Smooth muscle cell (in vitro differentiated cells): ENCODE measurements around the gene ZBTB20. TPM values are rescaled to one million over a fixed set of nuclear protein-coding genes. Genes with fewer than 3 reads are reported as not detected.

Experiments
- DNase-seq: peaks from one replicate; lab custom pipeline; 2025; ENCODE audit not compliant: unreplicated experiment; lab: John Stamatoyannopoulos, UW
- H2AFZ ChIP-seq: fragments of 200-600 bp; sonication (generic); 2 replicates; pipeline ENCODE4 v1.6.0; 2016; ENCODE audit warnings: antibody characterized with exemption, low read depth, mild to moderate bottlenecking
- H3F3A ChIP-seq: fragments of 200-600 bp; sonication (generic); 2 replicates; pipeline ENCODE4 v1.6.0; 2017; ENCODE audit warnings: antibody characterized with exemption, low read depth
- H3K27ac ChIP-seq: fragments of 200-600 bp; sonication (generic); 2 replicates; pipeline ENCODE4 v1.5.1; 2016; ENCODE audit warnings: low read depth, mild to moderate bottlenecking
- H3K27me3 ChIP-seq: fragments of 200-600 bp; sonication (generic); 2 replicates; pipeline ENCODE4 v1.6.1; 2016; ENCODE audit warnings: low read depth, mild to moderate bottlenecking
- H3K36me3 ChIP-seq: fragments of 200-600 bp; sonication (generic); 2 replicates; pipeline ENCODE4 v1.5.1; 2016; ENCODE audit warnings: low read depth
- H3K4me1 ChIP-seq: fragments of 200-600 bp; sonication (generic); 2 replicates; pipeline ENCODE4 v1.5.1; 2016; ENCODE audit warnings: low read depth
- H3K4me2 ChIP-seq: fragments of 200-600 bp; sonication (generic); 2 replicates; pipeline ENCODE4 v1.6.0; 2016; ENCODE audit warnings: mild to moderate bottlenecking
- H3K4me3 ChIP-seq: fragments of 200-600 bp; sonication (generic); 2 replicates; pipeline ENCODE4 v1.5.1; 2016; ENCODE audit warnings: mild to moderate bottlenecking
- H3K79me2 ChIP-seq: fragments of 200-600 bp; sonication (generic); 2 replicates; pipeline ENCODE4 v1.6.0; 2016; ENCODE audit warnings: low read depth, mild to moderate bottlenecking
- H3K9ac ChIP-seq: fragments of 200-600 bp; sonication (generic); 2 replicates; pipeline ENCODE4 v1.6.0; 2016; ENCODE audit warnings: low read depth
- H3K9me3 ChIP-seq: fragments of 200-600 bp; sonication (generic); replicated peaks from 2 replicates; pipeline ENCODE4 v1.5.1; 2016; ENCODE audit warnings: low read depth
- H4K20me1 ChIP-seq: fragments of 200-600 bp; sonication (generic); 2 replicates; pipeline ENCODE4 v1.6.0; 2016; ENCODE audit warnings: low read depth
- WGBS: methylation state at CpG from one replicate; pipeline ENCODE4 v1.1.7; 2016; ENCODE audit warnings: low lambda C conversion rate; 5-methylcytosine and 5-hydroxymethylcytosine counted together
- polyA plus RNA-seq: library from polyadenylated mRNA; unstranded; fragments of >200 nt; fragmentation: Nextera tagmentation; extraction: Ambion mirVana; gene quantifications from 2 replicates; pipeline ENCODE4 v1.2.1, GENCODE V29; 2016
- total RNA-seq: library from RNA; depleted of rRNA; stranded (reverse); fragments of >200 nt; gene quantifications from 2 replicates; pipeline ENCODE4 v1.2.3, GENCODE V29; 2014
- TF ChIP-seq, protein P1 (sequence below): fragments of 200-600 bp; sonication (generic); IDR thresholded peaks from 2 replicates; pipeline ENCODE4 v1.5.1; 2017; ENCODE audit warnings: borderline replicate concordance, mild to moderate bottlenecking, antibody characterized with exemption; ENCODE audit not compliant: insufficient read depth, poor library complexity, severe bottlenecking

The ZBTB20 gene
- total and polyA plus RNA-seq, 2 experiments from 2014 or later = 4.9 to 6.8 TPM

GRCh38 chr3:114411811-114412803 lies 735.0 kb downstream of the ZBTB20 start:
- TF ChIP-seq, protein P1, sequence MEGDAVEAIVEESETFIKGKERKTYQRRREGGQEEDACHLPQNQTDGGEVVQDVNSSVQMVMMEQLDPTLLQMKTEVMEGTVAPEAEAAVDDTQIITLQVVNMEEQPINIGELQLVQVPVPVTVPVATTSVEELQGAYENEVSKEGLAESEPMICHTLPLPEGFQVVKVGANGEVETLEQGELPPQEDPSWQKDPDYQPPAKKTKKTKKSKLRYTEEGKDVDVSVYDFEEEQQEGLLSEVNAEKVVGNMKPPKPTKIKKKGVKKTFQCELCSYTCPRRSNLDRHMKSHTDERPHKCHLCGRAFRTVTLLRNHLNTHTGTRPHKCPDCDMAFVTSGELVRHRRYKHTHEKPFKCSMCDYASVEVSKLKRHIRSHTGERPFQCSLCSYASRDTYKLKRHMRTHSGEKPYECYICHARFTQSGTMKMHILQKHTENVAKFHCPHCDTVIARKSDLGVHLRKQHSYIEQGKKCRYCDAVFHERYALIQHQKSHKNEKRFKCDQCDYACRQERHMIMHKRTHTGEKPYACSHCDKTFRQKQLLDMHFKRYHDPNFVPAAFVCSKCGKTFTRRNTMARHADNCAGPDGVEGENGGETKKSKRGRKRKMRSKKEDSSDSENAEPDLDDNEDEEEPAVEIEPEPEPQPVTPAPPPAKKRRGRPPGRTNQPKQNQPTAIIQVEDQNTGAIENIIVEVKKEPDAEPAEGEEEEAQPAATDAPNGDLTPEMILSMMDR = no peak
- Histone ChIP-seq H3K4me2 (no peak overlapping the region), H3K9ac (no peak overlapping the region), H4K20me1 (no peaks in the 10 kb centered on the region), H3K4me1 (peaks cover 8% of the 10 kb centered on the region), H3K9me3 (no peaks in the 10 kb centered on the region), H3K79me2 (no peaks in the 10 kb centered on the region), H3F3A (no peaks in the 10 kb centered on the region), H3K4me3 (no peak overlapping the region), H3K27ac (no peak overlapping the region), H3K36me3 (no peaks in the 10 kb centered on the region), H2AFZ (no peak overlapping the region), H3K27me3 (no peaks in the 10 kb centered on the region)
- no peak for DNase-seq
- 72% methylated on average over 9 of the region's 9 CpGs for WGBS

GRCh38 chr3:114411190-114411668 lies 735.9 kb downstream of the ZBTB20 start:
- peaks cover 8% of the 10 kb centered on the region for H3K4me1 ChIP-seq
- no peak for DNase-seq
- H3K4me3 ChIP-seq = no peak overlapping the region
- H3F3A ChIP-seq = no peaks in the 10 kb centered on the region
- TF ChIP-seq, protein P1 = no peak
- H3K27me3 ChIP-seq = no peaks in the 10 kb centered on the region
- WGBS = 58% methylated on average over 3 of the region's 3 CpGs
- H2AFZ ChIP-seq = no peak overlapping the region
- H3K4me2 ChIP-seq = no peak overlapping the region
- H3K9me3 ChIP-seq = no peaks in the 10 kb centered on the region
- H3K79me2 ChIP-seq = no peaks in the 10 kb centered on the region
- no peak overlapping the region for H3K27ac ChIP-seq
- no peak overlapping the region for H3K9ac ChIP-seq
- H4K20me1 ChIP-seq = no peaks in the 10 kb centered on the region
- H3K36me3 ChIP-seq = no peaks in the 10 kb centered on the region

DNA sequence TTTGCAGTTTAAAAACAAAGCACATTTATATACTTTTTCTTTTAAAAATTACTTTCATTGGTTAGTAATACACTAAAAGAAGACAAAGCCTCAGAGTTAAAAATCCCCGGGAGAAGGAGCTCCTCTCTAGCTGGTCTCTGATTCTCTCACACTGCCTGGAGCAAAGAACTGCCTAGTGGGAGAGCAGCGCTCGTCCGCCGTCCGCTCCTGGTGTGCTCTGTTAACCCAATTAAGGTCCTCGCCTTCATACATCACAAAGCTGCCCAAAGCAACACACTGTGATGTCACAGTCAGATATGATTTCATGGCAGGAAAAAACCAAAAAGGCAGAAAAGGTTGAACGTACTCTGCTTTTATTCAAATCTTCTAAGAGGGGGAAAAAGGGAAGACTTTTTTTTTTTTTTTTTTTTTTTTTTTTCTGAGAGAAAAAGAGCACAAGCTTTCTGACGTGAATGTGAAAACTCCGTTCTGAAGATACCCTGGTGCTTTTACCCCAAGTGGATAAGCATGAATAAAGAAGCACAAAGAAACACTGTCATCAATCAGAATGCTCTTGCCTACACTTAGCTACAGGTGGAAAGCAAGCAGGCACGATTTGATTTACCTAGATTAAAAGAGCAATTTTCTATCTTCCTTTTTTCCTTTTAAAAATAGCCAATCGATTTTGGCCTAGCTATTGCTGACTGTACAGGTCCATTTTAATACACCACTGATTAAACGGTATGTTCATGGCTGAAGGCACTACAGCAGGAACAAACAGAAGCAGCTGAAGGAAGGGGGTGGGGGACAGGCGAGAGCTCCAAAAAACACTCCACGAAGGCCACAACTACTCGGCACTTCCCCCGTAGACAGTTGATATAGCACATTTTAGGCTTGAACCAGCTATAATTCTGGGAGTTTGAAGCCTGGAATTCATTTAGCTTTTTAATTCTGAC lies 738.1 kb downstream of the ZBTB20 start:
- no peak overlapping the region for H3K4me2 ChIP-seq

More for the DNA sequence above, 738.1 kb downstream of the ZBTB20 start:
- H3K27ac ChIP-seq = no peak overlapping the region
- H2AFZ ChIP-seq = no peak overlapping the region
- no peaks in the 10 kb centered on the region for H4K20me1 ChIP-seq
- 76% methylated on average over 17 of the region's 17 CpGs for WGBS
- H3K27me3 ChIP-seq = no peaks in the 10 kb centered on the region
- H3K36me3 ChIP-seq = no peaks in the 10 kb centered on the region
- no peak for DNase-seq
- no peaks in the 10 kb centered on the region for H3F3A ChIP-seq
- peaks cover 8% of the 10 kb centered on the region for H3K4me1 ChIP-seq
- H3K9ac ChIP-seq = no peak overlapping the region
- no peaks in the 10 kb centered on the region for H3K9me3 ChIP-seq
- no peak overlapping the region for H3K4me3 ChIP-seq
- TF ChIP-seq, protein P1 = no peak
- no peaks in the 10 kb centered on the region for H3K79me2 ChIP-seq
